A673 (cell line): ENCODE measurements around the gene DOK3. TPM values are rescaled to one million over a fixed set of nuclear protein-coding genes. Genes with fewer than 3 reads are reported as not detected.

Experiments used
- BruUV-seq: library from RNA; stranded (reverse); fragments of 400-500 nt; replicated peaks from 2 replicates; lab custom pipeline; 2021; lab: Mats Ljungman, UMichigan
- CTCF ChIA-PET: fragments of 300-600 bp; sonication (Branson Sonifier 250); formaldehyde crosslinking; loops from one replicate; lab custom pipeline; 2022; ENCODE audit warnings: antibody characterized with exemption; lab: Charles Lee
- POLR2A ChIA-PET: fragments of 300-600 bp; sonication (Branson Sonifier 250); formaldehyde crosslinking; loops from one replicate; lab custom pipeline; 2022; ENCODE audit warnings: antibody characterized with exemption; ENCODE audit not compliant: low non-redundant PET; lab: Charles Lee
- DNase-seq: peaks from one replicate; pipeline ENCODE4 v3.0.0-alpha.2; 2015; ENCODE audit warnings: low spot score
- H3K27ac ChIP-seq: fragments of 200-600 bp; sonication (generic); 2 replicates; pipeline ENCODE4 v1.5.1; 2016; ENCODE audit warnings: mixed run types, low read depth, mild to moderate bottlenecking, mixed read lengths, antibody characterized with exemption, low read length; ENCODE audit not compliant: poor library complexity, severe bottlenecking
- H3K27me3 ChIP-seq: fragments of 200-600 bp; sonication (generic); replicated peaks from 2 replicates; pipeline ENCODE4 v1.6.1; 2017; ENCODE audit warnings: mixed run types, low read depth, mild to moderate bottlenecking, mixed read lengths, antibody characterized with exemption, low read length; ENCODE audit not compliant: insufficient read depth, poor library complexity
- H3K36me3 ChIP-seq: fragments of 200-600 bp; sonication (generic); 2 replicates; pipeline ENCODE4 v1.6.1; 2016; ENCODE audit warnings: mixed run types, mild to moderate bottlenecking, mixed read lengths, antibody characterized with exemption, low read length; ENCODE audit not compliant: insufficient read depth, poor library complexity, severe bottlenecking
- H3K4me1 ChIP-seq: fragments of 200-600 bp; sonication (generic); 2 replicates; pipeline ENCODE4 v1.6.1; 2017; ENCODE audit warnings: mixed run types, mild to moderate bottlenecking, mixed read lengths, antibody characterized with exemption, low read length; ENCODE audit not compliant: insufficient read depth, poor library complexity, severe bottlenecking
- H3K4me3 ChIP-seq: fragments of 200-600 bp; sonication (generic); 2 replicates; pipeline ENCODE4 v1.5.1; 2016; ENCODE audit warnings: low read depth, mixed run types, mild to moderate bottlenecking, mixed read lengths, low read length; ENCODE audit not compliant: poor library complexity, severe bottlenecking
- H3K9me3 ChIP-seq: fragments of 200-600 bp; sonication (generic); 2 replicates; pipeline ENCODE4 v1.6.1; 2016; ENCODE audit warnings: mixed run types, low read depth, mild to moderate bottlenecking, mixed read lengths, antibody characterized with exemption, low read length; ENCODE audit not compliant: poor library complexity, severe bottlenecking
- EZH2 ChIP-seq: fragments of 200-600 bp; sonication (generic); IDR thresholded peaks from 2 replicates; pipeline ENCODE4 v1.6.1; 2017; ENCODE audit warnings: borderline replicate concordance, low read depth, mild to moderate bottlenecking, mixed read lengths, antibody characterized with exemption, low read length; ENCODE audit not compliant: poor library complexity, severe bottlenecking
- intact Hi-C: fragments of 100-400 bp; cut with micrococcal nuclease; formaldehyde crosslinking; loops from one replicate; pipeline ENCODE4 v1.10.0; 2022; ENCODE audit not compliant: unreplicated experiment
- total RNA-seq: library from RNA; stranded (reverse); gene quantifications from 2 replicates; pipeline ENCODE4 v1.2.3, GENCODE V29; 2021
- TF ChIP-seq, protein P1 (sequence below): fragments of 300-800, 200-600 bp; sonication (generic); conservative IDR thresholded peaks from 2 replicates; pipeline ENCODE4 v1.5.1; 2017; ENCODE audit warnings: low read depth, mild to moderate bottlenecking, antibody characterized with exemption, low read length, moderate library complexity, mixed read lengths

DOK3 gene
- total RNA-seq, 1 experiment from 2014 or later: 15.0 TPM

DNA sequence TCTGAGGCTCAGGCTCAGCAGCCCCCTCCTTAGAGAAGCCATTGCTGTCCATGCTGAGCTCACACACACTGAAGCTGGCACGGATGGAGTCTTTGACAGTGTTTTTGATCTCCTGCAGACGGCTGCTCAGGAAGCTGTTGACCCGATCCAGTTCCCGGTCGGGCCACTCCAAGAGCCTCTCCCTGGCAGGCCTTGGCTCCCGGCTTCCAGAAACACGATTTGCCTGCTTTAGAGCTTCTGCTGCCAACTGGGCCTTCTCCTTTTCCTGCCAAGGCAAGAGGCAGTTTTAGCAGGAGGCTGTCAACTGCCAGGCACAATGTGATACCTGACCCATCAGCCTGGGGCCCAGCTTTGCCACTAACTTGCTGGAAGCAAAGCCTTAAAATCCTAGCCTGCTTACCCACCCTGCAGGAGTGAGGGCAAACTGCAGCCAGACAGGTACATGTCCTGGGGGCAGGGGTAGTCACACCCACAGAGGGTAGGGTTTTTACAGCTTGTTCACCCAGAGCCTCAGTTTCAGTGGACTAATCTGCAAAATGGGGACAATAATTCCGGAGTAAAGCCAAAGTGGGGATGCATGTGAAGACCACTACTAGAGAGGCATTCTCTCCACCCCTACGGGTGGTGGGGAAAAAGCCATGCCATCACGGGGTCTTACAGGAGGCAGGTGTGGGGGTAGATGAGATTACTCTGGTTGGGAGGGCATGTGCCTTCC lies 15.5 kb upstream of the DOK3 start:
- peaks cover 24% of the 10 kb centered on the region for H3K36me3 ChIP-seq

DNA sequence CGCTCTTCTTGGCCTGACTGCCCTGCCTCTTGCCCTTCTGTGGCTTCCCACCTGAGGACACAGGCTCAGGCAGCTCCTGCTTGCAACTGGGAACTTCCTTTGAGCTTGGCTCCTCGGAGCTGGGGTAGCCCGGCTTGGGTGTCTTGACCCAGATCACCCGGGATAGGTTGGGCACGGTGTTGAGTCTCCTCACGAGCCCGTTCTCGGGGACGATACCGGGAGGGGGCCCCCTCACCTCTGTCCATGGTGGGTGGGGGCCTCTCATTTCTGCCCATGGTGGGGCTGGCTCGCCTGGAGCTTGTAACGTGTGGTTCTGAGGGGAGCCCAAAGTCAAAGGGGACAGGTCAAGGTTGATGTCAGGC lies 14.9 kb upstream of the DOK3 start:
- H3K36me3 ChIP-seq: peaks cover 24% of the 10 kb centered on the region
- H3K27ac ChIP-seq: no peak overlapping the region
- intact Hi-C loops: no loop called here
- H3K27me3 ChIP-seq: no peaks in the 10 kb centered on the region
- H3K4me3 ChIP-seq: no peak overlapping the region
- BruUV-seq: no TSS peak
- CTCF ChIA-PET: no interaction called here
- no peak for TF ChIP-seq EZH2
- TF ChIP-seq, protein P1, sequence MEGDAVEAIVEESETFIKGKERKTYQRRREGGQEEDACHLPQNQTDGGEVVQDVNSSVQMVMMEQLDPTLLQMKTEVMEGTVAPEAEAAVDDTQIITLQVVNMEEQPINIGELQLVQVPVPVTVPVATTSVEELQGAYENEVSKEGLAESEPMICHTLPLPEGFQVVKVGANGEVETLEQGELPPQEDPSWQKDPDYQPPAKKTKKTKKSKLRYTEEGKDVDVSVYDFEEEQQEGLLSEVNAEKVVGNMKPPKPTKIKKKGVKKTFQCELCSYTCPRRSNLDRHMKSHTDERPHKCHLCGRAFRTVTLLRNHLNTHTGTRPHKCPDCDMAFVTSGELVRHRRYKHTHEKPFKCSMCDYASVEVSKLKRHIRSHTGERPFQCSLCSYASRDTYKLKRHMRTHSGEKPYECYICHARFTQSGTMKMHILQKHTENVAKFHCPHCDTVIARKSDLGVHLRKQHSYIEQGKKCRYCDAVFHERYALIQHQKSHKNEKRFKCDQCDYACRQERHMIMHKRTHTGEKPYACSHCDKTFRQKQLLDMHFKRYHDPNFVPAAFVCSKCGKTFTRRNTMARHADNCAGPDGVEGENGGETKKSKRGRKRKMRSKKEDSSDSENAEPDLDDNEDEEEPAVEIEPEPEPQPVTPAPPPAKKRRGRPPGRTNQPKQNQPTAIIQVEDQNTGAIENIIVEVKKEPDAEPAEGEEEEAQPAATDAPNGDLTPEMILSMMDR: no peak
- POLR2A ChIA-PET: no interaction called here
- H3K4me1 ChIP-seq: no peaks in the 10 kb centered on the region
- no peak for DNase-seq
- no peaks in the 10 kb centered on the region for H3K9me3 ChIP-seq

More for the DNA sequence above, 15.5 kb upstream of the DOK3 start:
- no peak overlapping the region for H3K4me3 ChIP-seq
- POLR2A ChIA-PET: no interaction called here
- no peaks in the 10 kb centered on the region for H3K9me3 ChIP-seq
- intact Hi-C loops: no loop called here
- CTCF ChIA-PET: no interaction called here
- DNase-seq: no peak
- no peak for TF ChIP-seq EZH2
- TF ChIP-seq, protein P1: no peak
- H3K27me3 ChIP-seq: no peaks in the 10 kb centered on the region
- no peaks in the 10 kb centered on the region for H3K4me1 ChIP-seq
- BruUV-seq: no TSS peak
- H3K27ac ChIP-seq: no peak overlapping the region

DNA sequence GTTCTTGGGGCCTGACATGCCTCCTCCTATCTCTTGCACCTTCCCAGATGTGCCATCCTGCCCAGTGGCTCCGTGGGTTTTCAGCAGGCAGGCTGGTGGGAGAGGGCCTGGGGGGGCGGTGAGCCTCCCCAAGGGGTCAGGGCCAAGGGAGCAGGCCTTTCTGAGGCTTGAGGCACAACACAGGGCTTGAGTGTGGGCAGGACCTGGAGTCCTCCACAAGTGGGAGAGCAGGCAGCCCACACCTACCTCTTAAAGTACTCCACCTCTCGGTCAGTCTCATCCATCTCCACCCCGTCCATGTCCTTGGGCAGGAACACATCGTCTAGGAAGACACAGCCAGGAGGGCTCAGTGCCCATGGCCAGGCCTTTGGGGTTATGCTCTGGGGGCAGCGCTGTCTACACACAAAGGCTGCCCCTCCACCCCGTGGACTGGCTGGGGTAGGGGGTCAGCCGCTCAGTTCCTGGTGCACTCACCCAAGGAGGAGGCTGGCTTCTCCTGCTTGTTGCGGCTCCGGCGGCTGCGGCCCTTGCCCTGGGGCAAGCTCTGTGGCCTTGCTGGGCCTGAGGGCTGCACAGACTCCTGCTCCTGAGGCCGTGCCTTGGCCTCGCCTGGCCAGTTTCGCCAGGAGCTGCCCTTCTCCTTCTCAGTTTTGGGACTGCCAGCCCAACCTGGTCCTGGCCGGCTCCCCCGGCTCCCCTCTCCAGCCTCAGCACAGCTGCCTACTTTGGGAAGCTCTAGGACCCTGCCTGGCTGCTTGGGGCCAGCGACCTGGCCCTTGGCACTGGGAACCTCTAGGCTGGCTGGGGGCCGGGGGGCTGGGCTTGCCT lies 14.3 kb upstream of the DOK3 start:
- TF ChIP-seq, protein P1: no peak
- TF ChIP-seq EZH2: no peak
- no peak overlapping the region for H3K27ac ChIP-seq
- H3K27me3 ChIP-seq: no peaks in the 10 kb centered on the region
- intact Hi-C loops: no loop called here
- no peaks in the 10 kb centered on the region for H3K9me3 ChIP-seq
- DNase-seq: no peak
- H3K4me3 ChIP-seq: no peak overlapping the region
- ChIA-PET POLR2A (no interaction called here), CTCF (no interaction called here)
- no peaks in the 10 kb centered on the region for H3K4me1 ChIP-seq
- no TSS peak for BruUV-seq
- peaks cover 24% of the 10 kb centered on the region for H3K36me3 ChIP-seq
